GM12878 (cell line): ENCODE data around the gene NIN.

Source experiments
- CEBPB ChIP-seq, 2 experiments: fragments of 150-350 bp in 1 of 2; IDR thresholded peaks; 2 replicates each; pipeline ENCODE4 v1.6.1; 2012 to 2014; ENCODE audit warnings: low read depth in 2 of 2, low read length in 2 of 2, borderline replicate concordance in 1 of 2, inconsistent platforms in 1 of 2
- EZH2 ChIP-seq: IDR thresholded peaks from 2 replicates; pipeline ENCODE4 v1.6.1; 2012; ENCODE audit warnings: low read depth, mild to moderate bottlenecking, control low read depth, inconsistent platforms, low read length, borderline replicate concordance; ENCODE audit not compliant: control insufficient read depth
- PAX5 ChIP-seq: IDR thresholded peaks from 2 replicates; pipeline ENCODE4 v1.6.1; 2011; ENCODE audit warnings: low read depth, low read length, borderline replicate concordance
- POLR2A ChIP-seq: IDR thresholded peaks from 2 replicates; pipeline ENCODE4 v1.6.1; 2011; ENCODE audit warnings: low read depth, mild to moderate bottlenecking, low read length
- TF ChIP-seq, protein P1 (sequence below): fragments of 450-650 bp; formaldehyde crosslinking; IDR thresholded peaks from 2 replicates; pipeline ENCODE4 v1.4.0; 2022; ENCODE audit warnings: mild to moderate bottlenecking, moderate library complexity
- TF ChIP-seq, protein P2 (sequence below), 3 experiments: IDR thresholded peaks in 2 of 3; conservative IDR thresholded peaks in 1 of 3; 2 replicates each; pipeline ENCODE4 v1.5.1; 2011; ENCODE audit warnings: low read depth in 3 of 3, low read length in 3 of 3, mild to moderate bottlenecking in 3 of 3, control low read depth in 2 of 3, moderate library complexity in 2 of 3, inconsistent platforms in 1 of 3, mixed read lengths in 1 of 3; ENCODE audit not compliant: control insufficient read depth in 2 of 3, insufficient read depth in 1 of 3; ENCODE audit errors: extremely low read depth in 1 of 3
- TF ChIP-seq, protein P3 (sequence below): IDR thresholded peaks from 2 replicates; pipeline ENCODE4 v1.6.1; 2012; ENCODE audit warnings: mild to moderate bottlenecking, low read depth, low read length
- TF ChIP-seq, protein P4 (sequence below): fragments of 450-650 bp; IDR thresholded peaks from 2 replicates; pipeline ENCODE4 v1.6.1; 2017; ENCODE audit warnings: antibody characterized with exemption, mild to moderate bottlenecking, moderate library complexity
- TF ChIP-seq, protein P5 (sequence below): IDR thresholded peaks from 2 replicates; pipeline ENCODE4 v1.6.1; 2011; ENCODE audit warnings: low read depth, low read length, improper control_type of control experiment, borderline replicate concordance

DNA sequence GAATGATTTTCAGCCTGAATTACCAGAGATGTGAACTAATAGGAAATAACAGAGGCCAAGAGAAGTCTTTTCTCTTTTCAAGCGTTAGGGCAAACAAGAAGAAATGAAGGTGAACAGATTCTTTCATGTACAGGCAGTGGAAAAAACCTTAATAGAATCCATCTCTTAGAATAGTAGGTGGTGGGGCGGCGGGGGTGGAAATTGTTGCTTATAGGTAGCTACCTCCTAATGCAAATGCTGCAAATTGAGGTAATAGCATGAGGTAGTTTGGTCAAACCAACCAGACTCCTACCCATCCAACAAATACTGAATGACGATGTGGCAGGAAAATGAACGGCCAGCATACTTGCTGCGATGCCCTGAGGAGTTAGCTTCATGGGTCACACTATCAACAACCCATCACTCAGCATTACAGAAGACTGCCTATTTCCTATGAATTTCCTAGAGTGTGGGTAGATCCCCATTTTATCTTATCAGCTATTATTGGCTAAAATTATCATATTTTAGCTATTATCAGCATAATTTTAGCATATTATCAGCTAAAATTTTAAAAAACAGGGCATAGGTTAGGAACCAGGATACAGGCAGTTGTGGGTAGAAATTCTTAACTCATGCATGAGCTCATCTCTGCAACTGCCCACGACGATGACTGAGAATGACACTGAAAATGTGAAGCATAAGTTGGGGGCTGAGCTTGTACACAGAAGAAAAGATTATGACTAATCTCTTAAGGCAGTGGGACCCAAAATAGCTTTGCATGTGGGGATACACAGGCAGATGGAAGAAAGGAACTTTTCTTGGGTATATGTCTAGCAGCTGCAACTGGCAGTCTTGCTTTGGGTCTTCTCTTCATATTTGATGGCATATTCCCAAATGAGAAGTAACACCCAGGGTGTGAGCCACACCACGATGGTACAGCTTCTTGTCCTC is 68.7 kb downstream of the NIN start:
- TF ChIP-seq EZH2 (no peak), POLR2A (no peak), PAX5 (peak; percentile 49; the same call in 1 of the 2 replicates), CEBPB (IDR thresholded peaks at IDR 0.05; ENCODE audit: borderline replicate concordance in 1 of 2, low read depth in 2 of 2, low read length in 2 of 2) (no peak)
- TF ChIP-seq, protein P1, sequence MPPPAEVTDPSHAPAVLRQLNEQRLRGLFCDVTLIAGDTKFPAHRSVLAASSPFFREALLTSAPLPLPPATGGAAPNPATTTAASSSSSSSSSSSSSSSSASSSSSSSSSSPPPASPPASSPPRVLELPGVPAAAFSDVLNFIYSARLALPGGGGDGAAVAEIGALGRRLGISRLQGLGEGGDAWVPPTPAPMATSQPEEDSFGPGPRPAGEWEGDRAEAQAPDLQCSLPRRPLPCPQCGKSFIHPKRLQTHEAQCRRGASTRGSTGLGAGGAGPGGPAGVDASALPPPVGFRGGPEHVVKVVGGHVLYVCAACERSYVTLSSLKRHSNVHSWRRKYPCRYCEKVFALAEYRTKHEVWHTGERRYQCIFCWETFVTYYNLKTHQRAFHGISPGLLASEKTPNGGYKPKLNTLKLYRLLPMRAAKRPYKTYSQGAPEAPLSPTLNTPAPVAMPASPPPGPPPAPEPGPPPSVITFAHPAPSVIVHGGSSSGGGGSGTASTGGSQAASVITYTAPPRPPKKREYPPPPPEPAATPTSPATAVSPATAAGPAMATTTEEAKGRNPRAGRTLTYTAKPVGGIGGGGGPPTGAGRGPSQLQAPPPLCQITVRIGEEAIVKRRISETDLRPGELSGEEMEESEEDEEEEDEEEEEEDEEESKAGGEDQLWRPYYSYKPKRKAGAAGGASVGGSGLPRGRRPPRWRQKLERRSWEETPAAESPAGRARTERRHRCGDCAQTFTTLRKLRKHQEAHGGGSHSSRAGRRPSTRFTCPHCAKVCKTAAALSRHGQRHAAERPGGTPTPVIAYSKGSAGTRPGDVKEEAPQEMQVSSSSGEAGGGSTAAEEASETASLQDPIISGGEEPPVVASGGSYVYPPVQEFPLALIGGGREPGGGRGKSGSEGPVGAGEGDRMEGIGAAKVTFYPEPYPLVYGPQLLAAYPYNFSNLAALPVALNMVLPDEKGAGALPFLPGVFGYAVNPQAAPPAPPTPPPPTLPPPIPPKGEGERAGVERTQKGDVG (CRISPR knock-in tag) = no peak
- TF ChIP-seq, protein P2, sequence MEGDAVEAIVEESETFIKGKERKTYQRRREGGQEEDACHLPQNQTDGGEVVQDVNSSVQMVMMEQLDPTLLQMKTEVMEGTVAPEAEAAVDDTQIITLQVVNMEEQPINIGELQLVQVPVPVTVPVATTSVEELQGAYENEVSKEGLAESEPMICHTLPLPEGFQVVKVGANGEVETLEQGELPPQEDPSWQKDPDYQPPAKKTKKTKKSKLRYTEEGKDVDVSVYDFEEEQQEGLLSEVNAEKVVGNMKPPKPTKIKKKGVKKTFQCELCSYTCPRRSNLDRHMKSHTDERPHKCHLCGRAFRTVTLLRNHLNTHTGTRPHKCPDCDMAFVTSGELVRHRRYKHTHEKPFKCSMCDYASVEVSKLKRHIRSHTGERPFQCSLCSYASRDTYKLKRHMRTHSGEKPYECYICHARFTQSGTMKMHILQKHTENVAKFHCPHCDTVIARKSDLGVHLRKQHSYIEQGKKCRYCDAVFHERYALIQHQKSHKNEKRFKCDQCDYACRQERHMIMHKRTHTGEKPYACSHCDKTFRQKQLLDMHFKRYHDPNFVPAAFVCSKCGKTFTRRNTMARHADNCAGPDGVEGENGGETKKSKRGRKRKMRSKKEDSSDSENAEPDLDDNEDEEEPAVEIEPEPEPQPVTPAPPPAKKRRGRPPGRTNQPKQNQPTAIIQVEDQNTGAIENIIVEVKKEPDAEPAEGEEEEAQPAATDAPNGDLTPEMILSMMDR (IDR thresholded peaks at IDR 0.05 in 2 of 3, conservative IDR thresholded peaks at IDR 0.05 in 1 of 3; ENCODE audit: control insufficient read depth in 2 of 3, extremely low read depth in 1 of 3, insufficient read depth in 1 of 3, low read depth in 3 of 3, low read length in 3 of 3) = no peak
- TF ChIP-seq, protein P3, sequence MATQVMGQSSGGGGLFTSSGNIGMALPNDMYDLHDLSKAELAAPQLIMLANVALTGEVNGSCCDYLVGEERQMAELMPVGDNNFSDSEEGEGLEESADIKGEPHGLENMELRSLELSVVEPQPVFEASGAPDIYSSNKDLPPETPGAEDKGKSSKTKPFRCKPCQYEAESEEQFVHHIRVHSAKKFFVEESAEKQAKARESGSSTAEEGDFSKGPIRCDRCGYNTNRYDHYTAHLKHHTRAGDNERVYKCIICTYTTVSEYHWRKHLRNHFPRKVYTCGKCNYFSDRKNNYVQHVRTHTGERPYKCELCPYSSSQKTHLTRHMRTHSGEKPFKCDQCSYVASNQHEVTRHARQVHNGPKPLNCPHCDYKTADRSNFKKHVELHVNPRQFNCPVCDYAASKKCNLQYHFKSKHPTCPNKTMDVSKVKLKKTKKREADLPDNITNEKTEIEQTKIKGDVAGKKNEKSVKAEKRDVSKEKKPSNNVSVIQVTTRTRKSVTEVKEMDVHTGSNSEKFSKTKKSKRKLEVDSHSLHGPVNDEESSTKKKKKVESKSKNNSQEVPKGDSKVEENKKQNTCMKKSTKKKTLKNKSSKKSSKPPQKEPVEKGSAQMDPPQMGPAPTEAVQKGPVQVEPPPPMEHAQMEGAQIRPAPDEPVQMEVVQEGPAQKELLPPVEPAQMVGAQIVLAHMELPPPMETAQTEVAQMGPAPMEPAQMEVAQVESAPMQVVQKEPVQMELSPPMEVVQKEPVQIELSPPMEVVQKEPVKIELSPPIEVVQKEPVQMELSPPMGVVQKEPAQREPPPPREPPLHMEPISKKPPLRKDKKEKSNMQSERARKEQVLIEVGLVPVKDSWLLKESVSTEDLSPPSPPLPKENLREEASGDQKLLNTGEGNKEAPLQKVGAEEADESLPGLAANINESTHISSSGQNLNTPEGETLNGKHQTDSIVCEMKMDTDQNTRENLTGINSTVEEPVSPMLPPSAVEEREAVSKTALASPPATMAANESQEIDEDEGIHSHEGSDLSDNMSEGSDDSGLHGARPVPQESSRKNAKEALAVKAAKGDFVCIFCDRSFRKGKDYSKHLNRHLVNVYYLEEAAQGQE = peak; percentile 43; the same call in 1 of the 2 replicates
- TF ChIP-seq, protein P4, sequence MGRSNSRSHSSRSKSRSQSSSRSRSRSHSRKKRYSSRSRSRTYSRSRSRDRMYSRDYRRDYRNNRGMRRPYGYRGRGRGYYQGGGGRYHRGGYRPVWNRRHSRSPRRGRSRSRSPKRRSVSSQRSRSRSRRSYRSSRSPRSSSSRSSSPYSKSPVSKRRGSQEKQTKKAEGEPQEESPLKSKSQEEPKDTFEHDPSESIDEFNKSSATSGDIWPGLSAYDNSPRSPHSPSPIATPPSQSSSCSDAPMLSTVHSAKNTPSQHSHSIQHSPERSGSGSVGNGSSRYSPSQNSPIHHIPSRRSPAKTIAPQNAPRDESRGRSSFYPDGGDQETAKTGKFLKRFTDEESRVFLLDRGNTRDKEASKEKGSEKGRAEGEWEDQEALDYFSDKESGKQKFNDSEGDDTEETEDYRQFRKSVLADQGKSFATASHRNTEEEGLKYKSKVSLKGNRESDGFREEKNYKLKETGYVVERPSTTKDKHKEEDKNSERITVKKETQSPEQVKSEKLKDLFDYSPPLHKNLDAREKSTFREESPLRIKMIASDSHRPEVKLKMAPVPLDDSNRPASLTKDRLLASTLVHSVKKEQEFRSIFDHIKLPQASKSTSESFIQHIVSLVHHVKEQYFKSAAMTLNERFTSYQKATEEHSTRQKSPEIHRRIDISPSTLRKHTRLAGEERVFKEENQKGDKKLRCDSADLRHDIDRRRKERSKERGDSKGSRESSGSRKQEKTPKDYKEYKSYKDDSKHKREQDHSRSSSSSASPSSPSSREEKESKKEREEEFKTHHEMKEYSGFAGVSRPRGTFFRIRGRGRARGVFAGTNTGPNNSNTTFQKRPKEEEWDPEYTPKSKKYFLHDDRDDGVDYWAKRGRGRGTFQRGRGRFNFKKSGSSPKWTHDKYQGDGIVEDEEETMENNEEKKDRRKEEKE = no peak
- TF ChIP-seq, protein P5, sequence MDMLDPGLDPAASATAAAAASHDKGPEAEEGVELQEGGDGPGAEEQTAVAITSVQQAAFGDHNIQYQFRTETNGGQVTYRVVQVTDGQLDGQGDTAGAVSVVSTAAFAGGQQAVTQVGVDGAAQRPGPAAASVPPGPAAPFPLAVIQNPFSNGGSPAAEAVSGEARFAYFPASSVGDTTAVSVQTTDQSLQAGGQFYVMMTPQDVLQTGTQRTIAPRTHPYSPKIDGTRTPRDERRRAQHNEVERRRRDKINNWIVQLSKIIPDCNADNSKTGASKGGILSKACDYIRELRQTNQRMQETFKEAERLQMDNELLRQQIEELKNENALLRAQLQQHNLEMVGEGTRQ = no peak
